SU-DHL-6 (cell line): Measurements from ENCODE around the gene SPINK1.

ENCODE experiments used
- H2AFZ ChIP-seq: fragments of 200-600 bp; sonication (generic); 2 replicates; pipeline ENCODE4 v1.6.1; 2014; ENCODE audit warnings: low read depth, mild to moderate bottlenecking, moderate library complexity, mixed read lengths, antibody characterized with exemption, low read length; ENCODE audit not compliant: severe bottlenecking
- H3F3A ChIP-seq: fragments of 200-600 bp; shearing (Covaris generic); 2 replicates; pipeline ENCODE4 v1.6.0; 2016; ENCODE audit warnings: antibody characterized with exemption, mild to moderate bottlenecking; ENCODE audit not compliant: insufficient read depth
- H3K27ac ChIP-seq: fragments of 200-600 bp; sonication (generic); 2 replicates; pipeline ENCODE4 v1.5.1; 2016; ENCODE audit warnings: low read depth, mild to moderate bottlenecking, low read length, moderate library complexity, mixed read lengths
- H3K27me3 ChIP-seq: fragments of 200-600 bp; sonication (generic), shearing (Covaris generic); 2 replicates; pipeline ENCODE4 v1.6.0; 2014; ENCODE audit warnings: mild to moderate bottlenecking, low read length
- H3K36me3 ChIP-seq: fragments of 200-600 bp; sonication (generic); 2 replicates; pipeline ENCODE4 v1.6.1; 2014; ENCODE audit warnings: mild to moderate bottlenecking, low read length, mixed read lengths
- H3K4me2 ChIP-seq: fragments of 300-600, 200-600 bp; shearing (Covaris generic), sonication (generic); 2 replicates; pipeline ENCODE4 v1.6.0; 2014; ENCODE audit warnings: low read length, low read depth, mild to moderate bottlenecking; ENCODE audit not compliant: poor library complexity, severe bottlenecking
- H3K4me3 ChIP-seq: fragments of 200-600 bp; sonication (generic); 2 replicates; pipeline ENCODE4 v1.5.1; 2014; ENCODE audit warnings: antibody characterized with exemption, low read length, mild to moderate bottlenecking, mixed read lengths; ENCODE audit not compliant: insufficient read depth, poor library complexity, severe bottlenecking
- H3K79me2 ChIP-seq: fragments of 200-600 bp; sonication (generic); 2 replicates; pipeline ENCODE4 v1.6.1; 2014; ENCODE audit warnings: mild to moderate bottlenecking, low read length, moderate library complexity; ENCODE audit not compliant: insufficient read depth
- H3K9ac ChIP-seq: fragments of 200-600 bp; sonication (generic); 2 replicates; pipeline ENCODE4 v1.7.0; 2014; ENCODE audit warnings: mild to moderate bottlenecking, low read length
- H3K9me2 ChIP-seq: fragments of 200-600 bp; sonication (generic); replicated peaks from 2 replicates; pipeline ENCODE4 v1.6.1; 2014; ENCODE audit warnings: low read length; ENCODE audit not compliant: insufficient read depth
- H3K9me3 ChIP-seq: fragments of 200-600 bp; sonication (generic); 2 replicates; pipeline ENCODE4 v1.6.1; 2014; ENCODE audit warnings: low read length, mixed read lengths; ENCODE audit not compliant: insufficient read depth
- H4K20me1 ChIP-seq: fragments of 200-600 bp; sonication (generic); 2 replicates; pipeline ENCODE4 v1.6.1; 2014; ENCODE audit warnings: low read depth, mild to moderate bottlenecking, antibody characterized with exemption, low read length, moderate library complexity, mixed read lengths
- EZH2phosphoT487 ChIP-seq: fragments of 200-600 bp; sonication (generic), shearing (Covaris generic); conservative IDR thresholded peaks from 2 replicates; pipeline ENCODE4 v1.6.1; 2018; ENCODE audit warnings: mild to moderate bottlenecking, antibody characterized with exemption, low read length, moderate library complexity, mixed read lengths
- TF ChIP-seq, protein P1 (sequence below): fragments of 200-600 bp; sonication (generic); IDR thresholded peaks from one replicate; pipeline ENCODE4 v1.5.1; 2017; ENCODE audit warnings: antibody characterized with exemption, mild to moderate bottlenecking, low read length, moderate library complexity; ENCODE audit not compliant: insufficient read depth, poor library complexity, severe bottlenecking

SPINK1 gene

DNA sequence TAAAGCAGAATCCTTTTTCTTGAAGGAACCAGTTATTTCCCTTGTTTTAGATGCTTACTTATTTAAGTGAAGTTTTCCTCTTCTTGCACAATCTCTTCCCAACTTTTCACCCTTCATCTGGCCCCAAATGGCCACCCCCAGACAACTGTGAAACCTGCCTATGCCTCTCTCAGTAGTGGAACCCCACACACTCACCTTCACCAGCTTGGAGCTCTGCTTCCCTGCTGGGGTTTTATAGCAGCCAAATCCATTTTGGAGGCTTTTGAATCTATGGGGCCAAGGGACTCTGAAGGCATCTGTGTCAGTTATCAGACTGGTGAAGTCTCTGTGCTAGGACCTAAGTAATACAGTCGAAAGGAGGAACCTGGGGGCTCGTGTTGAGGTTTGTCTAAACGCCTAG lies 22.9 kb upstream of the SPINK1 start:
- no peaks in the 10 kb centered on the region for H3K36me3 ChIP-seq
- H4K20me1 ChIP-seq = no peaks in the 10 kb centered on the region
- H2AFZ ChIP-seq = no peak overlapping the region

DNA sequence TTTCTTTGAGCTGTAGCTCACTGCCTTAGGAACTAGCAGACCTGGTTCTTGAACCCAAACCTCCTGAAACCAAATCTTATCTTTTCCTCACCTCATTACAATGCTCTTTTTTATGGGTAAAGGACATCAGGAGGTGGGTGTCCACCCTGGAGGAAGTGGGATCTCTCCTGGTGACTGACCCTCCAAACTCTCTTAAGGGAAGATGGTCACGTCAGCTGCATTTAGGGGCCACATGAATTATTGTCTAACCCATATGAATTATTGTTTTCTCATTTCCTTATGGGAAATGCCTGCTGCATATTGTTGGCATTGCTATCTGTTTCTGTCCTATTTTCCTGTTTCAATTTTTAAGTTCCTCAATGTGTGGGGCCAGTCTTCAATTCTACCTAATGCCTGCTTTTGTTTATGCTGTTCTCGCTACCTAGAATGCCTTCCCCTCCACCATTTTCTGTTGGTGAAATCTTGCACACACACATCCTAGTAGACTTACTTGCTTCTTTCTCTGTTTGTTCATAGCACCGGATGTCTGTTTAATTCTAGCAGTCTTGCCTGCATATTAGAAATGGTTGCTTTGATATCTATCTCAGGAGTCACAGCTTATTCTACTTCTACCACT lies 22.0 kb upstream of the SPINK1 start:
- Histone ChIP-seq H3K4me3 (no peak overlapping the region), H3K36me3 (no peaks in the 10 kb centered on the region), H2AFZ (no peak overlapping the region), H3K9me3 (no peaks in the 10 kb centered on the region), H3K9ac (no peak overlapping the region), H3K4me2 (no peak overlapping the region), H4K20me1 (no peaks in the 10 kb centered on the region), H3K27me3 (no peaks in the 10 kb centered on the region), H3F3A (no peaks in the 10 kb centered on the region), H3K27ac (no peak overlapping the region), H3K79me2 (no peaks in the 10 kb centered on the region), H3K9me2 (no peaks in the 10 kb centered on the region)
- TF ChIP-seq, protein P1, sequence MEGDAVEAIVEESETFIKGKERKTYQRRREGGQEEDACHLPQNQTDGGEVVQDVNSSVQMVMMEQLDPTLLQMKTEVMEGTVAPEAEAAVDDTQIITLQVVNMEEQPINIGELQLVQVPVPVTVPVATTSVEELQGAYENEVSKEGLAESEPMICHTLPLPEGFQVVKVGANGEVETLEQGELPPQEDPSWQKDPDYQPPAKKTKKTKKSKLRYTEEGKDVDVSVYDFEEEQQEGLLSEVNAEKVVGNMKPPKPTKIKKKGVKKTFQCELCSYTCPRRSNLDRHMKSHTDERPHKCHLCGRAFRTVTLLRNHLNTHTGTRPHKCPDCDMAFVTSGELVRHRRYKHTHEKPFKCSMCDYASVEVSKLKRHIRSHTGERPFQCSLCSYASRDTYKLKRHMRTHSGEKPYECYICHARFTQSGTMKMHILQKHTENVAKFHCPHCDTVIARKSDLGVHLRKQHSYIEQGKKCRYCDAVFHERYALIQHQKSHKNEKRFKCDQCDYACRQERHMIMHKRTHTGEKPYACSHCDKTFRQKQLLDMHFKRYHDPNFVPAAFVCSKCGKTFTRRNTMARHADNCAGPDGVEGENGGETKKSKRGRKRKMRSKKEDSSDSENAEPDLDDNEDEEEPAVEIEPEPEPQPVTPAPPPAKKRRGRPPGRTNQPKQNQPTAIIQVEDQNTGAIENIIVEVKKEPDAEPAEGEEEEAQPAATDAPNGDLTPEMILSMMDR = no peak
- TF ChIP-seq EZH2phosphoT487 = no peak

More for the DNA sequence above, 22.9 kb upstream of the SPINK1 start:
- no peaks in the 10 kb centered on the region for H3K27me3 ChIP-seq
- no peaks in the 10 kb centered on the region for H3K9me3 ChIP-seq
- no peaks in the 10 kb centered on the region for H3K9me2 ChIP-seq
- no peaks in the 10 kb centered on the region for H3K79me2 ChIP-seq
- TF ChIP-seq, protein P1 = no peak
- TF ChIP-seq EZH2phosphoT487 = no peak
- no peak overlapping the region for H3K9ac ChIP-seq
- no peak overlapping the region for H3K4me3 ChIP-seq
- no peak overlapping the region for H3K27ac ChIP-seq
- H3K4me2 ChIP-seq = no peak overlapping the region
- no peaks in the 10 kb centered on the region for H3F3A ChIP-seq

DNA sequence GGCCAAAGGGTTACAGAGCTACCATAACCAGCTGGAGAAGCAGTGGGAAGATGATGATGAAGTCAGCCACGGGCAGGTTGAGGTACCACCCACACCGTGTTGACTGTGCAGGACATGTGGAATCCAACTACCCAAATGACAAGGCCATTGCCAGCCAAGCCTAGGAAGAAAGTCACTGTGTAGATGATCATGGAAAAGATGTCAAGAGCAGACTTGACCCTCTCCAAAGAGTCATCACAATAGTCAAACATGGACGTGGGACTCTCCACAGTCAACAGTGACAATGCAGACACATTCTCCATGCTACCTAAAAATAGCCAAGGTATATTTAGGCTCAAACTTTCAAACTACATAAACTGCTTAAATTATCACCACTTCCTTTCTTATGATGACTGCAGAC lies 20.9 kb upstream of the SPINK1 start:
- no peak overlapping the region for H3K27ac ChIP-seq
- H2AFZ ChIP-seq = no peak overlapping the region
- TF ChIP-seq, protein P1 = no peak
- TF ChIP-seq EZH2phosphoT487 = no peak
- no peaks in the 10 kb centered on the region for H4K20me1 ChIP-seq
- H3F3A ChIP-seq = no peaks in the 10 kb centered on the region
- no peaks in the 10 kb centered on the region for H3K9me3 ChIP-seq
- H3K36me3 ChIP-seq = no peaks in the 10 kb centered on the region
- H3K9ac ChIP-seq = no peak overlapping the region
- H3K4me3 ChIP-seq = no peak overlapping the region
- no peaks in the 10 kb centered on the region for H3K27me3 ChIP-seq
- no peaks in the 10 kb centered on the region for H3K9me2 ChIP-seq
- no peaks in the 10 kb centered on the region for H3K79me2 ChIP-seq
- no peak overlapping the region for H3K4me2 ChIP-seq
